Glomerular endothelial cell (primary cell): Measurements from ENCODE around the gene TAOK1. TPM values are rescaled to one million over a fixed set of nuclear protein-coding genes. Genes with fewer than 3 reads are reported as not detected.

Source experiments
- DNase-seq: peaks from one replicate; pipeline ENCODE4 v3.0.0-alpha.2; 2011; ENCODE audit warnings: low read depth, low spot score; ENCODE audit errors: extremely low read depth
- total RNA-seq: library from RNA; depleted of rRNA; stranded (reverse); fragments of >200 nt; gene quantifications from 2 replicates; pipeline ENCODE4 v1.2.3, GENCODE V29; 2015

The TAOK1 gene
- total RNA-seq, 1 donor from 2014 or later, result 60.1 TPM

DNA sequence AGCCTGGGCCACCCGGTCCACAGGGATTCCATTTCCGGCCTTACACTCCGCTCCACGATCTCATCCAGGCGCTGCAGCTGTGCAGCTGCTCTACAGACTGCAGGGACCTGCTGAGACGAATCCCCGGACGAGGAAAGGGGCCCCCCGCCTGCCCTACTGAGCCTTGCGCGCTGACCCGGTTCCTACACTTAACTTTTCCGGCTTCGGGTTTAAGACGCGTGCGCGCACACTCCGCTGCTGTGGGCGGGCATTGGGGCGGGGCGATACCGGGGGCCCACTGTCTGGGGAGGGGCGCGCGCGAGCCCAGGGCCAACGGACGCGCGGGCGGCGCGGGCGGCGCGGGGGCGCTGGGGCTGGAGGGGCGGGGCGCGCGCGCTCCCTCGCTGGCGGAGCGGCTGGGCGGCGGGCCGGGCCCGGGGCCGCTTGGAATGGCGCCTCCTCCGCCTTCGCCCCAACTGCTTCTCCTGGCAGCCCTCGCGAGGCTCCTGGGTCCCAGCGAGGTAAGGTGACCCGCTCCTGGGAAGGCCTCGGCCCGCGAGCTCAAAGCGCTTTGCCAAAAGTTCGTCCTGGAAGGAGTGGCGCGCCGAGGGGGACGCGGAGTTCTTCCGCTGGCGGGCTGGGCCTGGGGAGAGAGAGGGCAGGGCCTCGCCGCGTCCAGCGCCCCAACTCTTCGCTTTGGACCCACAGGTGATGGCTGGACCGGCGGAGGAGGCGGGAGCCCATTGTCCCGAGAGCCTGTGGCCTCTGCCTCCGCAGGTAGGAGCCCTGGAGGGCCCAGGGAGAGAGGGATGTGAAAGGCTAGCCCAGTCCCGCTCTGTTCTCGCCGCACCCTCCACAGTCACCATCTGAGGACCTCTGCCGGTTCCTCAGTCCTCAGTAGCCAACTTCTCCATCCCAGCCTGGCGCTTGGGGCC lies 178.4 kb downstream of the TAOK1 start, which contains the start of gene TP53I13:
TSS of gene TP53I13 (plus strand) at position 371 of the 914 bp plus-strand sequence. CDS start at position 429, 58 bp downstream.
- DNase-seq, result no peak

DNA sequence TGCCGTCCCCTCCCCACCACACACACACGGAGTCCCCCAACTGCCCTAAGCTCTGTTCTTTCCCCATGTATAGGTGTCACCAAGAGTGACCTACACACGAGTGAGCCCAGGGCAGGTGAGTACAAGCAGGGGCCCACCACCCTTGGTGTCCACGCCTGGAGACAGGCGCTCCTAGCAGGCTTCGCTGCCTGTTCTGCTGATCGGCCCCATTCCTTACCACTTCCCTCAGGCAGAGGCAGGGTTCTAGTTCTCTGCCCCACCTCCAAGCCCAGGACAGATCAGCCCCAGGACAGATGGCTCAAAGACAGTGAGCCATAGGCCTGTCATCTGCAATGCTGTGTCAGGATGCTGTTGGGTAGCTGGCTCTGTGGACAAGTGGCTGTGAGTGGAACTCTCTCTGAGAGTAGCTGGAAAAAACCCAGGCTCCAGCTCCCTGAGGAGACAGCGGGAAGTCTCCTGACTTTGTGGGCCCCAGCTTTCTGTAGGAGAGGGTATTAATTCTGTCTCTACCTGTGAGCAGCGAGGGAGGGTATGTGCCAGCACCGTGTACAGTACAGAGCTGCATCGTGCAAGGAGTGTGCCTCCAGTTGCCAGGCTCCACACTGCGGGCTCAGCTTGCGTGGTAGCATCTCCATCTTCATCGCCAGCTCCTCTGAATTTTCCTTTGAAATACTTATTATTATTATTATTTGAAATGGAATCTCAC lies 179.2 kb downstream of the TAOK1 start:
- DNase-seq, result no peak

DNA sequence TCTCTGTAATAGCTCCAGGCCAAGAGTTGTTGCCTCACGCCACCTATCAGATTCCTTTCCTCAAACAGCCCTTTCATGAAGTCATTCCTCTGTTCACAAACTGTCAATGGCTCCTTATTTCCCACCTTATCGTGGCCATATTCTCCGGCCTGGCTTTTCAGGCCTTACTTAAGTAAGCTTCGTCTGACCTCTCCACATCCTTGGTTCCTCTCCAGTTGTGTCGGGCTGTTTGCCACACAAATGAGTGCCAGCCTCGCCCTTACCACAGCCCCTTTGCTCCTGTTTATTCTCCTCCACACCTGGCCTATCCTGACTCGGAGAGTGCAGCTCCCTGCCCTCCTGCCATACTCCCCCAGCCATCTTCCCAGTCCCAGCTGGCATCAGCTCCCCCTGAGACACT lies 180.4 kb downstream of the TAOK1 start:
- DNase-seq, result no peak

DNA sequence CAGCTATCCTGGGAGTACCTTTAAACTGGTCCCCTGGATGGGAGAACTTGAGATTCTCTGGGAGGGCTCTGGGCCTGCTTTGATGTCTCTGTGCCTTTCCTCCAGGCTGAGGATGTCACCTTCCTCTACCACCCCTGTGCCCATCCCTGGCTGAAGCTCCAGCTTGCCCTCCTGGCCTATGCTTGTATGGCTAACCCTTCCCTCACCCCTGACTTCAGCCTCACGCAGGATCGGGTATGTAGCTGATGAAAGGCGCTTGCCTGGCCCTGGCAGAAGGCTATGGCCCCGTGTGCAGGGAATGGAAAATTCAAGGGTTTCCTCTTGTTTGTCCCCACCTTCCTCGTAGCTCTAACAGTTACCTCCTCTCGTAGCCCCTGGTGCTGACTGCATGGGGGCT lies 181.3 kb downstream of the TAOK1 start:
- DNase-seq, result no peak

DNA sequence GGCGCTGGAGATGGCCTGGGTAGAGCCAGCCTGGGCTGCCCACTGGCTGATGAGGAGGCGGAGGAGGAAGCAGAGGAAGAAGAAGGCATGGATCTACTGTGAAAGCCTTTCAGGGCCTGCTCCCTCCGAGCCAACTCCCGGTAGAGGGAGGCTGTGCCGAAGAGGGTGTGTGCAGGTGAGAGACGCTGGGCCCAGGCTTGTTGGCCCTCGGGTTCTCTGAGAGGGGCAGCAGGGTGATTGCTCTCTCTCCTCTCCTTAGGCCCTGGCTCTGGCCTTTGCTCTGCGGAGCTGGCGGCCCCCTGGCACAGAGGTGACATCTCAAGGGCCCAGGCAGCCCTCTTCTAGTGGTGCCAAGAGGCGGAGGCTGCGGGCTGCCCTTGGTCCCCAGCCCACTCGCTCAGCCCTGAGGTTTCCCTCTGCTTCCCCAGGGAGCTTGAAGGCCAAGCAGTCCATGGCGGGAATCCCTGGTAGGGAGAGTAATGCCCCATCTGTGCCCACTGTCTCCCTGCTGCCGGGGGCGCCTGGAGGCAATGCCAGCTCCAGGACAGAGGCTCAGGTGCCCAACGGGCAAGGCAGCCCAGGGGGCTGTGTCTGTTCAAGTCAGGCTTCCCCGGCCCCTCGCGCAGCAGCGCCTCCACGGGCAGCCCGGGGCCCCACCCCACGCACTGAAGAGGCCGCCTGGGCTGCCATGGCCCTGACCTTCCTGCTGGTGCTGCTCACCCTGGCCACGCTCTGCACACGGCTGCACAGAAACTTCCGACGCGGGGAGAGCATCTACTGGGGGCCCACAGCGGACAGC lies 181.9 kb downstream of the TAOK1 start:
- DNase-seq, result no peak

DNA sequence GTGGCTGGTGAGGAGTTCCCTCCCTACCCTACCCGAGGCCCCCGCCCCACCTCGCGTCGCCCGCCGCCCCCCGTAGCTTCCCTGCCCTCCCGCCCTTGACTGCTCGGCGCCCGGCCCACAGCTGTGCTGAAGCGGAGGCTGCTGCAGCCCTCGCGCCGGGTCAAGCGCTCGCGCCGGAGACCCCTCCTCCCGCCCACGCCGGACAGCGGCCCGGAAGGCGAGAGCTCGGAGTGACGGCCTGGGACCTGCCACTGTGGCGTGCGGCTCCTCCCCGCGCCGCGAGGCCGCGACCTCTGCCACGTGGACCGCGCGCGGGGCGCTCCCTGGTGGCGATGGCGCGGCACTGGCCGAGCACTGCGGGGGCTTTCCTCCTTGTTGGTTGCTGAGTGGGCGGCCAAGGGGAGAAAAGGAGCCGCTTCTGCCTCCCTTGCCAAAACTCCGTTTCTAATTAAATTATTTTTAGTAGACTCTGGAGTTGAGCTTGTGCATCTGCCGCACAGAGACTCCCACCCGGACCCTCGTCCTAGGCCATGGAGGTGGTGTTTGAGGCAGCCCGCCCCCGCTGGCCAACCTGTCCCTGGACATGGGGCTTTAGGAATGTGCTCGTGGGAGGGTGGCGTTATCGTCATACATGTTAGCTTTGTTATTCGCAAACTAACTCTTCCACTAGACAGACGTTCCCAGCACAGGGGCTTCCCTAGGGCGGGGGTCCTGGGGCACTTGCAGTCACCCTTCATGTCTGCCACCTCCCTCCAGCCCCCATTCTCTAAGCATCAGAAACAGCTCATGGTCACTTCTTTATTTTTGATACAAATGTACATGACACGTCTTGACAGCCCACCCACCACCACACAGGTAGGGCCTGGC lies 182.8 kb downstream of the TAOK1 start:
- no peak for DNase-seq

DNA sequence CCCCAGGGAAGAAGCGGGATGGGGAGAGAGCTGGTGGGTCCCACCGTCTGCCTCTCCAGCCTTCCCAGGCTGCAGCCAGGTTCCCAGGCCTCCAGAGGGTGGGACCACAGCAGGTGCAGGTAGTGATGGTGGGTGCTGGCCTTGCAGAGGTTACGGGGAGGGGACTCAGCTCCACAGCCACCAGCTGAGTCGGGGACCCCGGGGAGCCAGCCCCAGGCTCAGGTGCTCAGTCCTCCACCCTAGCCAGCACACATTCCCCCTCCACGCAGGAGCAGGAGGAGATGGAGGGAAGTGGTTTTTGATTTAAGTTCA lies 183.4 kb downstream of the TAOK1 start:
- no peak for DNase-seq

DNA sequence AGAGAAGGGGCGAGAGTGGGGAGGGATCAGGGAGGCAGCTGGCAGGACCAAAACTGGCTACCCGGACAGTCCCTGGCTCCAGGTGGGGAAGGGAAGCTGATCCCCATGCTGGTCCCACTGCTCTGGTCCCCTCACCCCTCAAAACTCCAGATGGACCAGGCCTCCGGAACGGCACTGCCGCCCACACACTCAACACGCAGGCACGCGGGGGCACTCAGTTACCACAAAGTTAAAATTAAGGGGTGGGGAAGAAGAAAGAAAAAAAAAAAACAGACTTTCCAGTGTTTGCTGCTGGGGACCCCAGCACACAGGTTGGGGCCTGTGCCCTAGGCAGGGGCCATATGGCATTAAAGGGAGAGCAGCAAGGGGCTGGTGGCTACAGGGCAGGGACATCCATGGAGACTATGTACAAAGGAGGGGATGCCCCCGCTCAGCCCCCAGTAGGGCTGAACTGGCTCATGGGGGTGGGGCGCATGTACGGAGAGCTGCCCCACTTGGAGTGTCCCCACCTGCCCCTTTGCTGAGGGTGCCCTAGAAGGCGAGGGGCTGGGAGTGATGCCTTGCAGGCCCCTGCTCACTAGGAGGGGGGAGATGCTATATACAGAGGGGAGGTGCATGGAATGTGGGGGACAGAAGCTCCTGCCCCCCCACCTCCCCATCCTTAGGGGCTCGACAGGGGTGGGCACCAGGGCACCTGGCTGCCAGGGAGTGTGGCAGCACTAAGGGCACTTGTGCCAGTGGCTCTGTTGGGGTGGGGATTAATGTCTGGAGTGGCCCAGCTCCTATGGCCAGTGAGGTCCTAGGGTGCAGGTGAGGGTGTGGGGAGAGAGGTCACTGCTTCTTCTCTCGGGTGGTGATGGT lies 183.9 kb downstream of the TAOK1 start:
- no peak for DNase-seq

DNA sequence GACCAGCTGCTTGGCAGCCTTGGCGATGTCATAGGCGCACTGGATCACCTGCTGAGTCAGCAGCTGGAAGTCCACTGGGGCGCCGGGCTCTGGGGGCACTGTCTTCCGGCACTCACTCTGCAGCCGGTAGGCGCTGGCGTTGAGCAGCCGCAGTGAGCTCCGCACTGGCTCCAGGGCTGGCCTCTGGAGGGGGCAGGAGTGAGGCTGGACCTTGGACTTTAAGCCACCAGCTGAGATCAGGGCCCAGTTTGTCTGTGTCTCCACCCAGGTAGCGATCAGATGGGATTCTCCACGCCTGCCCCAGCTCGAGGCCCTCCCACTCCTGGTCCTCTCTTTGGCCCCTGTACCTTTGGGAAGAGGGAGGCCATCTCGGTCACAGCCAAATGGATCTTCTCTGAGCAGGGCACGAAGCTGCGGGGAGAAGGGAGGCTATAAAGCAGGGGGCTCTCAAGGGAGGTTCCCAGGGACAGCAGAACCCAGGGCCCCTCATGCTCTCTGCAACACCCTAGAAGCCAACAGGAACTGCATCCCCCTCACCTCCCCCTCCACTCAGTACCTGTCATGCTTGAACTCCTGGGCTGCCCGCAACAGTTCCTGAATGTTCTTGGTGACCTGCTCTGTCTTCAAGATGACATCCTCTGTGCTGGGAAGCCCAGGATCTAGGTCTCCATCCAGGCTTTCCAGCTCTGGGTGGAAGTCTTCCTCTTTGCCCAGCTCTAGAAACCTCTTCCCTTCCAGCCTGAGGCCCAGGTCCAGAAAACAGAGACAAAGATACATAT lies 184.8 kb downstream of the TAOK1 start:
- DNase-seq, result no peak

DNA sequence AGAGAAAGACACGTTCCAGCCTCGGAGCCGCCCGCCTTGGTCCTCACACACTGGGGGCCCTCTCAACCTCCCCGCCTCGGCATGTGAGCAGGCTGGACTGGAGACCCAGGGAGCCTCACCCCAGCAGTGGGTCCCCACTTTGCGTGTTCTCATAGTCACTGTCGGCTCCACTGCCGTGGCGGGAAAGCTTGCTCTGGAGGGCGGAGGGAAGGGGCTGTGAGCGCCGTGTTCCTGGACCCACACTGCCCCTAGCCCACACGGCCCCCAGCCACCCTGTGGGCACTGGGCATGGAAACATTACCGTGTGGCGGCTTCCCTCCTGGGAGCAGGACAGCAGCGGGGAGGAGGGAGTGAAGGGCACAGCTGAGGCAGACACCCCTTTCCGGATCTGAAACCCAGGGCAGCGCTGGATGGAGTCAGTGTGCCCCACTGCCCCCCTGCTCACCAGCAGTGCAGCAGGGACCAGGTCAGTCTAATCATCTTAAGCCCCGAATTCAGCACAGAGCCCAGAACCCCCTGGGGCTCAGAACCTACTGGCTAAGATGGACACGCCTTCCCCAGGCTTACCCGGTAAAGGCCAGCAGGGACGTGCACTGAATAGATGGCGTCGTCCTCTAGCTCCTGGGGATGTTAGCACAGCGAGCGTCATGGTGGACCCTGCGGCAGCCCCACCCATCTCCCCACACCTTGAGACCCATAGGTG lies 185.5 kb downstream of the TAOK1 start:
- no peak for DNase-seq

DNA sequence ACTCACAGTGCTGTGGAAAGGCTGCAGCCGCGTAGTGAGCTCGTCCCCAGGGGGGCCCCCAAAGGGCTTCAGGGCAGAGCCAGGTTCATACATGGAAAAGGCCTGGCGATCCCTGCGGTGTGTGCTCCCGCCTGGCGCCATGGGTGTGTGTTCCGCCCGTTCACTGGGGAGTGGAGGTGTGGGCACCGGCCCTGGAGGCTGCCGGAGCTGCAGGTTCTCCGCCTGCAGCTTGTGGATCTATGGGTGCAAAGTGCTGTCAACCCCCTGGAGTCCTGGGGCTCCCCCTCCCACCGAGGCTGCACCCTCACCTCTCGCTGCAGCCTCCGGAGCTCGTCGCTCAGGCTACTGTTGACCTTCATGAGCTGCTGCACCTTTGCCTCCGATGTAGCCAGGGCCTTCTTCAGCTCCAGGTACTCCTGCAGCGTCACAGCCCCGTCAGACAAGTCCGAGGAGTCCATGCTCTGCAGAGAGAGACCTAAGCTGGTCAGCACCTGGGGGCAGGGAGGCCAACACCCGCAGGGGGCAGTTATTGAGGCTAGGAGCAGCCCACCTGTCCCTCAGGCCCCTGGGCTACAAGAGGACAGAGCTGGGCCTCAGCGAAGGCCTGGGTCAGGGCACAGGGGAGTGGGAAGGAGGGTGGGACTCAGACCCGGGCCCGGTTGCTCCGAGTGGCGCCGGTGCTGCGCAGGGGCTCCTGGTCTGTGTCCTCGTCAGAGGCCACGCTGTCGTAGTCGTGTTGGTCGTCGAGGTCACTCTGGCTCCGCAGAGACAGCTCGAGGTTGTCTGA lies 186.2 kb downstream of the TAOK1 start:
- no peak for DNase-seq

DNA sequence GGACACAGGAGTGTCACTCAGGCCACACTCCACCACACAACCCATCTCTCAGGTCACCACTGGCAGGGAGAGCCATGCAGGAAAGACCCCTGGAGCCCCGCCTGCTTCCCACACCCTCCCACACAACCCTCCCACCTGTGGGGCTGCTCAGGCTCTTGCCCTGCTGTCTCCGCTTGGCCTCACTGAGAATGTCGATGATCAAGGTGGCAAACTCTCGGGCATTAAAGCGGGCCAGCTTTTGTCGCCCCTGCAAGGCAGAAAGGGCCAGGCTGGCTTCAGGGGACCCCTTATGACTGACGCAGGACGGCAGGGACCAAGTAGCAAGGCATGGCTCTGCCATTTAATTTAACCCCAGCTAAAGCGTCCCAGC lies 186.8 kb downstream of the TAOK1 start:
- DNase-seq, result no peak

DNA sequence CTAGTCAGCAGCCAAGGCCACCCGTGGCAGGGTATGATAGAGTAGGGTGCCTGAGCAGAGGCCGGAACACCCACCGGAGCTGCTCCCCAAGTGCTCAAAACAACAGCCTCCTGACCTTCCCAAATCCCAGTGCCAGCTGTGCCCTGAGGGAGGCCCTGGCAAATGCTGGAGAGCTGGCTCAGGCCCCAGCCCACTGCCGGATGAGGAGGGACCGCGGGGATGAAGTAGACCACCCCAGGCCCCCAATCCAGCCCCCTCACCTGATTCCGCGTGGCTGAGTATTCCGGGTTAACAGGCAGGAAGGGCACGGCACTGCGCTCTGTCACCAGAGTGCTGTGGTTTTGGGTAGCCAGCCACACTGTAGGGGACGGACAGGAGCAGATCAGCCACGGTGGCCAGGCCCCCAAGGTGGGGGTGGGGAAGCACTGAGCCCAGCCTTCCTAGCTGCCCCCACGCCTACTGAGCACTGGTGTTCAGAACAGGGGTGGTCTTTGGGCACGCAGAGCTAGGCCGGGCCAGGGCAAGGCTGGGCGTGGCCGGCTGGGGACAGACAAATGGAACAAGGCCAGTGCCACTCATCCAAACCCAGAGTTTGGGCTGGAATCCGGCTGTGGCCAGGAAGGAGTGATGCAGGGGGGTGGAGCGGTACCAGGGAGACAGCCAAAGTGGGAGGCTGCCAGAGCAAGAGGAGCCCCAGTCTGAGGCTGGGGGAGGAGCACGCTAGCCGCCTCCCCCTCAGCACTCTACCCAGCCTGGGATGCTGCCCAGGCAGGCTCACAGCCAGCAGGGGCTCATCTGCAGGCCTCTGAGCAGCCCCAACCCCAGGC lies 187.4 kb downstream of the TAOK1 start:
- no peak for DNase-seq

DNA sequence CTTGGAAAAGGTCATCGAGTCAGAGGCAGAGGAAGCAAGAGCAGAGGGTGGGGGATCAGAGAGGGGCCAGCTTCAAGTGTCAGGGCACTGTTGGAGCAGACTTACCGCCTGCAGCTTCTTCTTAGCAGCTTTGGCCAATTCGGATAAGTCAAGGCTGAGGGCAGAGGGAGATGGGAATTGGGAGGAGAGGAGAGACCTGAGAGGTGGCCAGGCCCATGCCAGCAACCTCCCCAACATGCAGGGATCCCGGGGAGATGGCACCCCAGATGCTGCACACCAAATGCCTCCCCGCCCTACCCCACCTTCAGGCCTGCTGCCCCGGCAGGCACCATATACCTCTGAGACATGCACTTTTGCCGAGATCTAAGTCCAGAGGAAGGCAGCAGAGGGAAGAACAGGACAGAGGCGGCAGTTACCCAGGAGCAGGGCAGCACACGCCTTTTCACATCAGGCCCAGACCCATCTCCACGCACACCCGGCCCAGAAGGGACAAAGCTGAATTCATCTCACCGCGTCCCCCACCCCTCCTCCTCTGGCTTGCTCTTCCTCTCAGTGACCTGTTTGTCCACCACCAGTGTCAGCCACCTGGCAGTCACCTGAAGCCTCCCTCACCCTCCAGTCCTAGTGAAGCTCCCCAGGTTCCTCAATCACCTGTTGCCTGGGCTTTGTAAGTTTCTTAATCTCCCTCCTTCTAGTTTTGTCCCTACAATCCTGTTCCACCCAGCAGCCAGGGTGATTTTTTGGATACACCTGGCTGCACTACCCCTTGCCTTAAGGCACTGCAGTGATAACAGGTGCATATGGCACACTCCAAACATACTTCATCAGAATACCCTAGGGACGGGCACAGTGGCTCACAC lies 188.7 kb downstream of the TAOK1 start:
- no peak for DNase-seq
